Activated T-helper 17 cell treated with anti-CD3 and anti-CD28 coated beads, Interleukin-2, amount 50 U/mL, for 72 hours (primary cell): Measurements from ENCODE around the gene B3GNT8. TPM values are rescaled to one million over a fixed set of nuclear protein-coding genes. Genes with fewer than 3 reads are reported as not detected.
"Not testable (repeated sequence)": the region's sequence is repeated elsewhere in the genome, so short reads cannot be mapped to it uniquely, and the experiment has no call there.

Experiments used
- ATAC-seq: fragments of 150-1000 bp; cut with Tn5 transposase; replicated peaks from 2 replicates; pipeline ENCODE4 v1.10.0; 2021; ENCODE audit warnings: mild to moderate bottlenecking, moderate library complexity
- H3K27ac Mint-ChIP-seq: one replicate; pipeline ENCODE4 v1.8.0; 2022; ENCODE audit warnings: mixed read lengths
- H3K27me3 Mint-ChIP-seq: one replicate; pipeline ENCODE4 v1.8.0; 2022; ENCODE audit warnings: mixed read lengths
- H3K36me3 Mint-ChIP-seq: one replicate; pipeline ENCODE4 v1.8.0; 2022; ENCODE audit warnings: low read depth, mild to moderate bottlenecking, mixed read lengths
- H3K4me1 Mint-ChIP-seq: one replicate; pipeline ENCODE4 v1.8.0; 2022; ENCODE audit warnings: mixed read lengths
- H3K4me3 Mint-ChIP-seq: one replicate; pipeline ENCODE4 v1.8.0; 2022; ENCODE audit warnings: mild to moderate bottlenecking, mixed read lengths
- H3K9me3 Mint-ChIP-seq: one replicate; pipeline ENCODE4 v1.8.0; 2022; ENCODE audit warnings: mixed read lengths
- total RNA-seq, 2 donors: library from RNA; stranded (reverse); gene quantifications; one replicate each; pipeline ENCODE4 v1.2.3, GENCODE V29; 2022

The B3GNT8 gene
- total RNA-seq, 2 donors from 2014 or later: 0.45 to 0.71 TPM

DNA sequence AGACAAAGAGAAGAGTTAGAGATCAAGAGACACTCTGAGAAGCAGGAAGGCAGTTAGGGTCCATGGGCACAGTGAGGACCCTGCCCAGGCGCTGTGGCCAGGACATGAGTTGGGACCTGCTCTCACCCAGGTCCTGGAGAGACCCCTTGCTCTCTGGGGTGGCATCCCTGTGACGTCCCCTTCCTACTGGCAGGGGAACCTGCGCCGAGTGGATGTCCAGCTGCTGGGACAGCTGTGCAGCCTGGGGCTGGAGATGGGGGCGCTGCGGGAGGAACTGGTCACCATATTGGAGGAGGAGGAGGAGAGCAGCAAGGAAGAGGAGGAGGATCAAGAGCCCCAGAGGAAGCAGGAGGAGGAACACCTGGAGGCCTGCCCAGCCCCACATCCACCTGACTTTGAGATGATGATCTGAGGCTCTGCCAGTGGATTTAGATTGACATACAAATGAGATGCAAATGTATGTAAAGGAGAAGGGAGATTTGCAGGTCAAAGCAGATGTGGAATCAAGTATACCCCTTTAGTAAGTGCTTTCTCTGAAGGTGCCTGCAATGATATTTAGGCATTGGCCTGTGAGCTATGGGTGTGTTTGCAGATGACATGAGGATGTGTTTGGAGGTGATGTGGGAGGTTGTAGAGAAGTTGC lies 16.8 kb upstream of the B3GNT8 start:
- Mint-ChIP-seq H3K4me3 (no peak overlapping the region), H3K9me3 (no peaks in the 10 kb centered on the region), H3K27ac (peak overlapping the region; percentile 16), H3K36me3 (no peaks in the 10 kb centered on the region), H3K4me1 (no peaks in the 10 kb centered on the region), H3K27me3 (peaks cover 6% of the 10 kb centered on the region)
- ATAC-seq: no peak

DNA sequence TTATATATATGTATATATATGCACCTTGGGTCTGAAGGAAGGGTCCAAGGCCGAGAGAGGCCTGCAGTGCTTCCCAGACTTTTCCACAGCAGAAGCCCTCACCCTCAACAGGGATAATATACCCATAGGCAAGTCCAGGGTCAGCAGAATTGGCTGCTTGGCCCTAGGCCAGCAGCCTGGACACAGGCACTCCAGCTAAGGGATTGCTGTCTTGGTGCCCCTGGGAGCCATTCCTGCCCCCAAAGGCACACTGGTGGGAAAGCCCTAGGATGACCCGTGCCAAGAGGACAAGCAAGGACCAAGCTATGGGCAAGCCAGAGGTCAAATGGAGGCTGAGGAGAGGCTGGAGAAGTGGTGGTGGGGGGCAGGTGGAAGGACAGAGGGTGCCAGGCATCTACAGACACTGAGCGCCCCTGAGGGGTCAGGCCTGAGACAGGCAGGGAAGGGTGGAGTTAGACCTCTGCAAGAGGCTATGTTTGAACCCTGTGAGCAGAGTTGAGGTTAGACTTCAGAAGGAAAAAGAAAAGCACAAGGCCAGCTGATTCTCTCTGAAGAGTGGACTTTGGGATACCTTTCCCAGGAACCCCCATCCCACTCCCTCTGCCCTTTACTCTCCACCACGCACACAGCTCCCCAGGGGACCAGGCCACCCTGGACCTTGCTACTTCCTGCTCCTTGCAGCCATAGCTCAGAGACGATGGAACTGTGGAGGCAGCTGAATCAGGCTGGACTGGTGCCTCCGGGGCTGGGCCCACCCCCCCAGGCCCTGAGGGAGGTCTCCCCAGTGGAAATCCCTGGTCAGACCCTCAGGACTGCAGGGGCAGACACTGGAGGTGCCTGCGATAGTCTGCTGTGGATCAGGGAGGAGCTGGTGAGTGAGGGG lies 15.5 kb upstream of the B3GNT8 start, which contains the start of gene ERICH4:
TSS of gene ERICH4 (plus strand) at position 684 of the 883 bp plus-strand sequence. CDS start at position 698, 14 bp downstream.
- Mint-ChIP-seq H3K36me3 (no peaks in the 10 kb centered on the region), H3K4me1 (peaks cover 4% of the 10 kb centered on the region), H3K4me3 (no peak within 1 kb of the TSS), H3K27me3 (peaks cover 6% of the 10 kb centered on the region), H3K27ac (peak within 1 kb of the TSS; percentile 16), H3K9me3 (no peaks in the 10 kb centered on the region)
- no peak for ATAC-seq

DNA sequence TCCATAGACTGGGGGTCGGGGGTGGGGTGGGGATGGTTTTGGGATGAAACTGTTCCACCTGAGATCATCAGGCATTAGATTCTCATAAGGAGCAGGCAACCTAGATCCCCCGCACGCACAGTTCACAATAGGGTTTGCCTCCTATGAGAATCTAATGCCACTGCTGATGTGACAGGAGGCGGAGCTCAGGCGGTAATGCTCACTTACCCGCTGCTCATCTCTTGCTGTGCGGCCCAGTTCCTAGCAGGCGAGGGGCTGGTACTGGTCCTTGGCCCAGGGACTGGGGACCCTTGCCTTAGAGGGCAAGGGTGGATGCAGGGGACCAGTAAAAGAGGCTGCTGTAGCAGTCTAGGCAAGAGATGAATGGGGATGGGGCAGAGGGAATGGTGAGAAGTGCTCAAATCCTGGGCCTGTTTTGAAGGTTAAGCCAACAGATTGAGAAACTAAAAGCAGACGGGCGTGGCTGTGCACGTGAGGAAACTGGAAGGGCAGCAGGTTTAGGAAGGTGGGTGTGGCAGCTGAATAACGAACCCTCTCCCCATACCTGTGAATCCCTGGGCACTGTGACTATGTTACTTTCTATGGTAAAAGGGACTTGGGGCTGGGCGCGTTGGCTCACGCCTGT lies 14.3 kb upstream of the B3GNT8 start:
- peaks cover 5% of the 10 kb centered on the region for H3K36me3 Mint-ChIP-seq
- peaks cover 8% of the 10 kb centered on the region for H3K4me1 Mint-ChIP-seq
- H3K9me3 Mint-ChIP-seq: no peaks in the 10 kb centered on the region
- H3K4me3 Mint-ChIP-seq: no peak overlapping the region
- H3K27me3 Mint-ChIP-seq: peaks cover 6% of the 10 kb centered on the region
- no peak overlapping the region for H3K27ac Mint-ChIP-seq
- ATAC-seq: no peak

DNA sequence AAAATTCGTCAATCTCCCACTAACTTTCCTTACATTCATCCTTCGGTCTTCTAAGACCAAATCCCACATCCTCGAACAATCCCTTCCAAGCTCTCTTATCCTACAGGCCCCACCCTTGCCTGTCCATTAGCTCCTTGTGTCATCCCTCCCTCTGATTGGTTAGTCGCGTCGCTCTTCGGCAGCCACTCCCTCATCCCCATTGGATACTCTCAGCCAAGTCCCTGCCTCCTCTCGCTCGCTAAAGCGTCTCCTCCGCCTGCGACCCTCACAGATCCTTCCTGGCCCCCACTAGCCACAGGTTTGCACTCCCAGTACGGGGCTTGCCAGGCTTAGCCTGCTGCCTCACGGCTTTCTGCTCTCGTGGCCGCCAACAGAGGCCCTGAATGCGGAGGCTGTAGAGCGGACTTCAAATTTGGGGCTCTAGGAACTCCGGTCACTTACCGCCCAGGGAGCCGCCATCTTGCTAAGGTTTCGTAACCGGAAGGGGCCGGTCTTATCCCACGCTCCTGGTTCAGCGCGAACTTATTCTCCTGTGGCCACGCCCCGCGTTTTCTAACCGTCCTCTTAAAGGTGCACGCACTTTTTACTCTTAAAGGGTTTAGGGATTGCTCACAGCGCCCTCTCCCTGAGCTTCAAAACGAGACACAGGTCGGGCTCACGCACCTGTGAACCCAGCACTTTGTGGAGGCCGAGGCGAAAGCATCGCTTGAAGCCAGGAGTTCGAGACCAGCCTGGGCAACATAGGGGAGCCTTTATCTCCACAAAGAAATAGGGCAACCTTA lies 12.5 kb upstream of the B3GNT8 start, which contains the start of gene DMAC2:
TSS of gene DMAC2 (minus strand) at position 472 of the 782 bp plus-strand sequence. CDS start at position 459, 13 bp downstream.
- H3K9me3 Mint-ChIP-seq: no peaks in the 10 kb centered on the region
- H3K4me1 Mint-ChIP-seq: peaks cover 9% of the 10 kb centered on the region
- H3K4me3 Mint-ChIP-seq: no peak within 1 kb of the TSS
- no peak within 1 kb of the TSS for H3K27ac Mint-ChIP-seq
- peak; percentile 97 for ATAC-seq
- H3K27me3 Mint-ChIP-seq: peaks cover 6% of the 10 kb centered on the region
- peaks cover 10% of the 10 kb centered on the region for H3K36me3 Mint-ChIP-seq

DNA sequence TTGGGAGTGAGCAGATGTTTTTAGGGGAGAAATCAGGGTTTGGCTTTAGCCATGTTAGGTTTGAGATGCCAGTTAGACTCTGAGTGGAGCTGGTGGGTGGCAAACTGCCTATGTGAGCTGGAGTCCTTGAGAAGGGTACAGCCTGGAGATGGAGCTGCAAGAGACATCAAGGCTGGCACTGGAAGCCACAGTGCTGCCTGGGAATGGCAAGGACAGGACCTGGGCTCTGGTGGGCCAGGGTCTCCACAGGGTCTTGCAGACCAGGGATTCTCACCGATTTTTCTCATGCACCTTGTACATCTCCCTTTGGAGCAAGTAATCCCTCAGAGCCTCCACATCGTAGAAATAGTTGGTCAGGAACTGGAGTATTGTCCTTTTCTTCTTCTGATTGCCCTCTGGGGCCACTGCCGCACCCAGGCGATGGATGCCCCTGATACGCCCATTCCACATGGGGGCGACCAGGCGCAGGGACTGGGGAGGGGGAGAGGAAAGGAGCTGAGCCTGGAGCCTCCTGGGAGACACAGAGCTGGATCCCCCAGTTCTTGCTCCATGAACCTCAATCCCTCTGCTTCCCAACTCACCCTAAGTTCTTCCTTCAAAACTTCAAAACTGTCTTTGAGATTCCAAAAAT lies 10.9 kb upstream of the B3GNT8 start:
- Mint-ChIP-seq H3K27me3 (no peaks in the 10 kb centered on the region), H3K4me1 (peaks cover 9% of the 10 kb centered on the region), H3K27ac (no peak overlapping the region), H3K36me3 (peaks cover 23% of the 10 kb centered on the region), H3K9me3 (no peaks in the 10 kb centered on the region), H3K4me3 (no peak overlapping the region)
- no peak for ATAC-seq

DNA sequence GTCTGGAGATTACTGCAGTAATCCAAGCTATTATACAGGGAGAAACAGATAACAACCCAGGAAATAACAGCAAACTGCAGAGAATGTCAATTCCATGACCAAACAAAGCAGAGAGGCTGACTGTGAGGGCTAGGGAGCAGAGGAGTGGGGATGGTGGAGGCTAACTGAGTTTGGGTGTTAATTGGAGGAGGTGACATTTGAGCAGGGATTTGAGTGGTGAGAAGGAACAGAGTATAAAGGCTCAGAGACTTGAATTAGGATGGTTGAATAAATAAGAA lies 9.4 kb upstream of the B3GNT8 start:
- ATAC-seq: no peak
- Mint-ChIP-seq H3K4me3 (no peak overlapping the region), H3K9me3 (no peaks in the 10 kb centered on the region), H3K36me3 (peaks cover 37% of the 10 kb centered on the region), H3K27ac (no peak overlapping the region), H3K4me1 (peaks cover 9% of the 10 kb centered on the region), H3K27me3 (no peaks in the 10 kb centered on the region)

DNA sequence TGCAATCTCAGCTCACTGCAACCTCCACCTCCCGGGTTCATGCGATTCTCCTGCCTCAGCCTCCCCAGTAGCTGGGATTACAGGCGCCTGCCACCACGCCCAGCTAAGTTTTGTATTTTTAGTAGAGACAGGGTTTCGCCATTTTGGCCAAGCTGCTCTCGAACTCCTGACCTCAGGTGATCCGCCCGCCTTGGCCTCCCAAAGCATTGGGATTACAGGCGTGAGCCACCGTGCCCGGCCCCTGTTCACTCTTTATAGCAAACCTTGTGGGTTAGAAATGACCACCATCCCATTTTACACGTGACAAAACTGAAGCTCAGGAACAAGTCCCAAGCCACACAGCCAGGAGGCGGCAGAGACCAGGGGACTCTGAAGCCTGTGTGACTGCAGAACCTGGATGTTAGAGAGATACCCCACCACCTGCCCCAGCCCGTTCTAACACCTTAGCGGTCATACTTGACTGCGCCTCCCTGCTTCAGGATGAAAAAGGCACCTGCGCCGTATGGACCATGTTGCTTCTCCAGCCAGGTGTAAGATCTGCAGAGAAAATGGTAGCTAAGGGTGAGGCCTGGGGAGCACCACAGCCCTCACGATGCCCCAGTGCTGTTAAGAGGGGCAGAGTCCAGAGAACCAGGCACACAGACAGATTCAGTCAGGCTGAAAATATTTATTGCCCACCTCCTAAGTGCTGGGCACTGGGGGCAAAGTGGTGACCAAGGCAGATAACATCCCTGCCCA lies 8.9 kb upstream of the B3GNT8 start:
- Mint-ChIP-seq H3K4me3 (no peak overlapping the region), H3K9me3 (no peaks in the 10 kb centered on the region), H3K4me1 (peaks cover 11% of the 10 kb centered on the region), H3K27me3 (no peaks in the 10 kb centered on the region), H3K36me3 (peaks cover 42% of the 10 kb centered on the region), H3K27ac (no peak overlapping the region)
- no peak for ATAC-seq

DNA sequence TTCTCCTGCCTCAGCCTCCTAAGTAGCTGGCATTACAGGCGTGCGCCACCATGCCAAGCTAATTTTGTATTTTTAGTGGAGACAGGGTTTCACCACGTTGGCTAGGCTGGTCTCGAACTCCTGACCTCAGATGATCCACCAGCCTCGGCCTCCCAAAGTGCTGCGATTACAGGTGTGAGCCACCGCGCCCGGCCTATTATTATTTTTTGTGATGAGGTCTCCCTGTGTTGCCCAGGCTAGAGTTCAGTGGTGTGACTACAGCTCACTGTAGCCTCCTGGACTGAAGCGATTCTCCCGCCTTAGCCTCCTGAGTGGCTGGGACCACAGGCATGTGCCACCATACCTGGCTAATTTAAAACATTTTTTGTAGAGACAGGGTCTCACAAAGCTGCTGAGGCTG lies 8.2 kb upstream of the B3GNT8 start:
- not testable (repeated sequence) for ATAC-seq, H3K27ac Mint-ChIP-seq, H3K9me3 Mint-ChIP-seq, H3K4me3 Mint-ChIP-seq, H3K27me3 Mint-ChIP-seq
- peaks cover 45% of the 10 kb centered on the region for H3K36me3 Mint-ChIP-seq
- H3K4me1 Mint-ChIP-seq: peaks cover 14% of the 10 kb centered on the region

DNA sequence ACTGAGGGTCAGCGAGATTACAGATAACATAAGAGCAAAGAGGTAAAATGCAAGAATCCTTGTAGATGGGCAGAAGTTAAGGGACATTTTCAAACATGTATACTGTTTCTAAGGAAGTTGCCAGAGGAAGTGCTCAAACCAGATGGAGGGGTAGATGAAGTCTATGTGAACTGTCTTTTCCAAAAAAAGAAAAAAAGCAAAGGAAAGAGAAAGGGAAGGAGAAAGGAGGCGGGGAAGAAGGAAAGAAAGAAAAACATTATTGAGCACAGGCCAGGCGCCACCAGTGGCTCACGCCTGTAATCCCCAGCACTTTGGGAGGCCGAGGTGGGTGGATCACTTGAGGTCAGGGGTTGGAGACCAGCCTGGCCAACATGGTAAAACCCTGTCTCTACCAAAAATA lies 7.3 kb upstream of the B3GNT8 start:
- no peaks in the 10 kb centered on the region for H3K27me3 Mint-ChIP-seq
- no peak overlapping the region for H3K4me3 Mint-ChIP-seq
- H3K27ac Mint-ChIP-seq: no peak overlapping the region
- H3K36me3 Mint-ChIP-seq: peaks cover 53% of the 10 kb centered on the region
- H3K9me3 Mint-ChIP-seq: no peaks in the 10 kb centered on the region
- ATAC-seq: no peak
- H3K4me1 Mint-ChIP-seq: peaks cover 14% of the 10 kb centered on the region

DNA sequence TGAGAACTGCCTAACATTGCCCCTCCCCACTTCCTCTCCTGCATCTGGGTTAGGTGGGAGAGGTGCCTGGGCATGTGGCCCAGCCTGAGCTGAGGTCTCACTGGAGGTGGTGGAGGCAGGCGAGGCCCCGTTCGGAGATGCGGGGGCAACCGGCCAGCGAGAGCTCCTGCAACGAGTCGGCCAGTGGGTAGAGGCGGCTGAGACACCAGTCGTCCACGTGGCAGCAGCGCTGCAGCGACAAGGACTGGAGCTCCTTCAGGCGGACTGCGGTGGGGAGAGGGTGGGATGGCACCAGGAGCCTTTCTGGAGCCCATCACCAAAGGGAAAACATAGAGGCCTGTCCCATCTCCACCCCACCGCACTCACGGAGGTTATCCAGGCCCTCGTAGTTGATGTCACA lies 6.0 kb upstream of the B3GNT8 start:
- Mint-ChIP-seq H3K27me3 (no peaks in the 10 kb centered on the region), H3K4me1 (peaks cover 10% of the 10 kb centered on the region)
- ATAC-seq: no peak

DNA sequence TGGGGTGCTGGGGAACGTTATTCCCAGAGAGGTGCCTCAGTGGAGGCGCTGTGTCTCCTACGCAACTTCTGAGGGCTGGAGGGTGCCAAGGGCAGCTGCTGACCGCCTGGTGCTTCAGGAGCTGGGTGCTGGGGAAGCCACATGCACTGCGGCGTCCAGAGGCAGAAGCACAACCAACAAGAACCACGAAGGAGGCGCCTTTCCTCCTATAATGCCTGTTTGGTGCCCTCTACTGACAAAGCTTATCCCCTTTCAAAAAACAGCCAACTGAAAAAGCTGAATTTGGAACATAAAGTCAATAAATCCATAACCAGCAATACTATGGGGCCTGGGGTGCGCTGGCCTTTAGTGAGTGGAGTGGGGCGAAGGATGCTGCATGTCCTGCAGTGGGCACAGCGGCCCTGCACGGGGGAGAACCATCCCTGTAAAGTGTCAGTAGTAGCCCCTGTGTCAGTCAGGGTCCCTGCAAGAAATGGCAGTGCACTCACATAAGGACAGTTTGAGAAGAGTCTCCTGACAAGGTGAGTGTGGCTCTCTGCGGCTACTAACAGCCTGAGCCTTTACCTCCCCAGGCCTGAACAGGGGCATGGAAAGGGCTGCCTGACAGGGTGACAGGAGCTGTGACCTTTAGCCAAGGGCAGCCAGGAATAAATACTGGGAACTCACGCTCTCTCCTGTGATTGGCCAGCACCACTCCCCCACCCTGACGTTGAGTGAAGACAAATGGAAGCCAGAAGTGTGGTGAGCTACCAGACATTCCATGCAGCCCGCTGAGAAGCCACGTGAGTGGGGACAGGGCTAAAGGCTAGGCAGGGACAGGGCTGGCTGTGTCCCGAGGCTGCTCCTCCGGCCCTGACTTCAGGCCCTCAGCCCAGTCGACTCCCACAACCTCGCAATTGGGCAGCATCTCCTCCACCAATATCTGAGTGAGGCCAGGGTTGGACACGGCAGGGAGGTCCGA lies 4.5 kb upstream of the B3GNT8 start:
- H3K4me3 Mint-ChIP-seq: no peak overlapping the region
- peak overlapping the region; percentile 41 for H3K27ac Mint-ChIP-seq
- peaks cover 67% of the 10 kb centered on the region for H3K36me3 Mint-ChIP-seq

More for the DNA sequence above, 6.0 kb upstream of the B3GNT8 start:
- no peaks in the 10 kb centered on the region for H3K9me3 Mint-ChIP-seq
- H3K36me3 Mint-ChIP-seq: peaks cover 64% of the 10 kb centered on the region
- no peak overlapping the region for H3K27ac Mint-ChIP-seq
- no peak overlapping the region for H3K4me3 Mint-ChIP-seq

DNA sequence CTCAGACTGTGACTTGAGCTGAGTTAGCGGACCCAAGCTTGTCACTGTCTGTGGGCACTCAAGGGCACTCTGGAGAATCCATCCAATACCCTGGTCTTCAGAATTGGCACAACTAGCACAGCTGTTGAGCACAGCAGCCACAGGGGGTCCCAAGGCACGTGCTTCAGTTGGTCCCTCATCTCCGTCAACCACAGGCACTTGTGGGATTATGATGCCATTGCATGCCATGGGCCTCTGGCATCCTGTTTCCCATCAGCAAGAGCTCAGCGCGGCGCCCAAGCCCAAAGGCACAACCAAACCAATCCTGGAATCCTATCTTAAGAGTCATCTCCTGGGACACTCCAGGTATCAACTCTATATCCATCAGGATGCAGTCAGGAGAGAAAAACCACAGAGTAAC lies 3.7 kb upstream of the B3GNT8 start:
- no peak for ATAC-seq
- no peaks in the 10 kb centered on the region for H3K27me3 Mint-ChIP-seq

More for the DNA sequence above, 4.5 kb upstream of the B3GNT8 start:
- Mint-ChIP-seq H3K4me1 (peaks cover 15% of the 10 kb centered on the region), H3K9me3 (no peaks in the 10 kb centered on the region), H3K27me3 (no peaks in the 10 kb centered on the region)
- no peak for ATAC-seq

More for the DNA sequence above, 3.7 kb upstream of the B3GNT8 start:
- Mint-ChIP-seq H3K4me3 (no peak overlapping the region), H3K27ac (peak overlapping the region; percentile 41), H3K4me1 (peaks cover 12% of the 10 kb centered on the region), H3K9me3 (no peaks in the 10 kb centered on the region), H3K36me3 (peaks cover 61% of the 10 kb centered on the region)
